Mononuclear cell (primary cell): ENCODE measurements around the gene ELAPOR2. TPM values are rescaled to one million over a fixed set of nuclear protein-coding genes. Genes with fewer than 3 reads are reported as not detected.

Experiments
- H3K27me3 ChIP-seq: 2 replicates; pipeline ENCODE4 v1.6.0; 2011; ENCODE audit warnings: low read length, control low read depth; ENCODE audit not compliant: insufficient read depth
- H3K4me1 ChIP-seq: 2 replicates; pipeline ENCODE4 v1.5.1; 2011; ENCODE audit warnings: mild to moderate bottlenecking, low read length, control low read depth; ENCODE audit not compliant: insufficient read depth
- H3K4me3 ChIP-seq: 2 replicates; pipeline ENCODE4 v1.5.1; 2011; ENCODE audit warnings: mild to moderate bottlenecking, low read length, moderate library complexity
- H3K9me3 ChIP-seq: 2 replicates; pipeline ENCODE4 v1.5.1; 2011; ENCODE audit warnings: low read depth, mild to moderate bottlenecking, control low read depth, low read length
- total RNA-seq: library from RNA; depleted of rRNA; stranded (reverse); fragments of >200 nt; gene quantifications from one replicate; pipeline ENCODE4 v1.2.3, GENCODE V29; 2012

The ELAPOR2 gene
- total RNA-seq, 1 donor, result 6.7 TPM

DNA sequence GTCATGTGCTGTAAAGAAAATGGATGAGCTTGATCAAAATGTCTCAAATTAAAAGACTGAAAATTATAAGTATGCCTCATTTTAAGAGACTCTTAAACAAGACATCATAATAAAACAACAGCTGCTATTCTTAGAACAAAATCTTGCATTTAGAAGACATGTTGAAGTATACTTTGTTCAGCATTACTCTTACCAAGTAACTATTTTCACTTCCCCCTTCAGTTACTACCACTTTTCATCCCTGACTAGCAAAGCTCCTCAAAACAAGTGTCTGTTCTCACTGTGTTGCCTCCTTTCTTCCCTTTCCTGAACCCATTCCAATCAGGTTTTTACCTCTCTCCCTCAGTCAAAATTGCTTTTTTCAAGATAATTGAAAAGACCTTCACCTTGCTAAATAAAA lies 31.6 kb downstream of the ELAPOR2 start:
- H3K27me3 ChIP-seq, result no peaks in the 10 kb centered on the region
- no peaks in the 10 kb centered on the region for H3K9me3 ChIP-seq
- H3K4me1 ChIP-seq, result no peaks in the 10 kb centered on the region
- no peak overlapping the region for H3K4me3 ChIP-seq

- no peaks in the 10 kb centered on the region for H3K9me3 ChIP-seq
- no peak overlapping the region for H3K4me3 ChIP-seq
Observed at GRCh38 chr7:87021285-87021684, 38.2 kb downstream of the ELAPOR2 start.

GRCh38 chr7:87016606-87017005 lies 42.8 kb downstream of the ELAPOR2 start:
- Histone ChIP-seq H3K4me1 (no peaks in the 10 kb centered on the region), H3K4me3 (no peak overlapping the region), H3K9me3 (no peaks in the 10 kb centered on the region), H3K27me3 (no peaks in the 10 kb centered on the region)

More at GRCh38 chr7:87021285-87021684, 38.2 kb downstream of the ELAPOR2 start:
- Histone ChIP-seq H3K27me3 (no peaks in the 10 kb centered on the region), H3K4me1 (no peaks in the 10 kb centered on the region)

DNA sequence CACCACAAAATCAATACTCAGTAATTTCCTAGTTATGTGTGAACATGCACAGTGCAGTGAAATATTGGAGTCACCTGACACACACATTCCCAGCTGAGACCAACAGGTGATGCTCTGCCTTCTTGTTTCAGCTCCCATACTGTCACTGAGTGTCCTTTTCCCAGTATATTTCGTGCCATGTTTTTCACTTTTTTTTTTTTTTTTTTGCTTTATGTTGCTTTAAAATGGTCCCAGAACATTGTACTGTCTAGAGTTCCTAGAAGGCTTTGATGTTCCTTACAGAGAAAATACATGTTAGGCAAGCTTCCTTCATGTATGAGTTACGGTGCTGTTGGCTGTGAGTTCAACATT lies 45.6 kb downstream of the ELAPOR2 start:
- Histone ChIP-seq H3K4me1 (no peaks in the 10 kb centered on the region), H3K9me3 (no peaks in the 10 kb centered on the region), H3K4me3 (no peak overlapping the region), H3K27me3 (no peaks in the 10 kb centered on the region)

GRCh38 chr7:87013136-87013839 lies 46.2 kb downstream of the ELAPOR2 start:
- Histone ChIP-seq H3K4me3 (no peak overlapping the region), H3K4me1 (no peaks in the 10 kb centered on the region), H3K27me3 (no peaks in the 10 kb centered on the region), H3K9me3 (no peaks in the 10 kb centered on the region)

Other genes starting within 250 kb of the ELAPOR2 start
- gene DMTF1, start 92.8 kb upstream of the ELAPOR2 start, total RNA-seq, result 129 TPM
- gene TMEM243, start 160.1 kb upstream of the ELAPOR2 start, total RNA-seq, result 157 TPM